Liver (tissue), 9 donors: ENCODE measurements around the gene KNDC1. TPM values are rescaled to one million over a fixed set of nuclear protein-coding genes. Genes with fewer than 3 reads are reported as not detected.
A peak's percentile ranks its signal among the peaks of the same experiment; 100 is the strongest.

Experiments used
- DNase-seq: peaks from one replicate; pipeline ENCODE4 v3.0.0-alpha.2; 2017; ENCODE audit warnings: low spot score
- H3K27ac ChIP-seq, 2 donors: one replicate each; pipeline ENCODE4 v1.7.0; 2013; ENCODE audit warnings: inconsistent platforms in 2 of 2, low read length in 2 of 2, control low read depth in 1 of 2, low read depth in 1 of 2, mild to moderate bottlenecking in 1 of 2
- H3K27me3 ChIP-seq, 4 donors: one replicate each; pipeline versions ENCODE4 v1.6.1 to v1.7.0; 2013; ENCODE audit warnings: low read length in 3 of 4, inconsistent platforms in 1 of 4, mild to moderate bottlenecking in 1 of 4, moderate library complexity in 1 of 4; ENCODE audit not compliant: control insufficient read depth in 4 of 4, insufficient read depth in 4 of 4
- H3K36me3 ChIP-seq, 4 donors: one replicate each; pipeline versions ENCODE4 v1.6.1 to v1.7.0; 2013; ENCODE audit warnings: low read length in 3 of 4, mild to moderate bottlenecking in 3 of 4, low read depth in 1 of 4, moderate library complexity in 1 of 4; ENCODE audit not compliant: control insufficient read depth in 4 of 4, insufficient read depth in 3 of 4
- H3K4me1 ChIP-seq, 4 donors: one replicate each; pipeline versions ENCODE4 v1.6.1 to v1.7.0; 2013; ENCODE audit warnings: low read length in 3 of 4, mild to moderate bottlenecking in 3 of 4, moderate library complexity in 1 of 4; ENCODE audit not compliant: control insufficient read depth in 4 of 4, insufficient read depth in 4 of 4
- H3K4me3 ChIP-seq, 3 donors: one replicate each; pipeline versions ENCODE4 v1.6.1 to v1.7.0; 2013; ENCODE audit warnings: low read length in 3 of 3, control low read depth in 1 of 3, low read depth in 1 of 3, mild to moderate bottlenecking in 1 of 3
- H3K9ac ChIP-seq, 2 donors: one replicate each; pipeline ENCODE4 v1.7.0; 2013; ENCODE audit warnings: low read length in 2 of 2, mild to moderate bottlenecking in 2 of 2, moderate library complexity in 2 of 2, control low read depth in 1 of 2, low read depth in 1 of 2
- H3K9me3 ChIP-seq, 4 donors: one replicate each; pipeline versions ENCODE4 v1.6.1 to v1.7.0; 2013; ENCODE audit warnings: low read length in 3 of 4; ENCODE audit not compliant: control insufficient read depth in 4 of 4
- FOXA1 ChIP-seq: IDR thresholded peaks from 2 replicates; pipeline ENCODE4 v1.6.1; 2016; ENCODE audit warnings: antibody characterized with exemption
- JUND ChIP-seq, 2 donors: IDR thresholded peaks; 2 replicates each; pipeline ENCODE4 v1.6.1; 2016; ENCODE audit warnings: antibody characterized with exemption in 2 of 2
- RAD21 ChIP-seq, 2 donors: IDR thresholded peaks; 2 replicates each; pipeline ENCODE4 v1.6.1; 2016; ENCODE audit warnings: antibody characterized with exemption in 2 of 2, mild to moderate bottlenecking in 2 of 2
- SP1 ChIP-seq: IDR thresholded peaks from 2 replicates; pipeline ENCODE4 v1.6.1; 2018; ENCODE audit warnings: antibody characterized with exemption, mild to moderate bottlenecking
- TAF1 ChIP-seq: conservative IDR thresholded peaks from 2 replicates; pipeline ENCODE4 v1.6.1; 2016; ENCODE audit warnings: antibody characterized with exemption, mild to moderate bottlenecking
- YY1 ChIP-seq: IDR thresholded peaks from 2 replicates; pipeline ENCODE4 v1.6.1; 2016; ENCODE audit warnings: antibody characterized with exemption, mild to moderate bottlenecking
- WGBS: extraction: QIAGEN DNeasy Blood & Tissue Kit; methylation state at CpG from one replicate; pipeline ENCODE4 v1.1.7; 2013; 5-methylcytosine and 5-hydroxymethylcytosine counted together
- polyA plus RNA-seq, 2 donors: library from polyadenylated mRNA; stranded (reverse) in 1 of 2; unstranded in 1 of 2; fragments of 200-250 nt in 1 of 2; fragments of >200 nt in 1 of 2; fragmentation: Nextera tagmentation in 1 of 2; extraction: Ambion mirVana in 1 of 2; gene quantifications; one replicate each; pipeline versions ENCODE4 v1.2.1 to v1.2.3, GENCODE V29; 2013 to 2015
- total RNA-seq, 2 donors: library from RNA; depleted of rRNA; stranded (reverse); fragments of >200 nt; gene quantifications; one replicate each; pipeline ENCODE4 v1.2.3, GENCODE V29; 2014
- TF ChIP-seq, protein P1 (sequence below): IDR thresholded peaks from 2 replicates; pipeline ENCODE4 v1.6.1; 2016; ENCODE audit warnings: antibody characterized with exemption, mild to moderate bottlenecking
- donor health status: healthy.
- donor health status: healthy.
- donor health status: healthy.
- donor health status: healthy.
- donor health status: healthy.

KNDC1 gene
- total and polyA plus RNA-seq, 4 donors = 0.53 to 12.9 (median 4.3) TPM

DNA sequence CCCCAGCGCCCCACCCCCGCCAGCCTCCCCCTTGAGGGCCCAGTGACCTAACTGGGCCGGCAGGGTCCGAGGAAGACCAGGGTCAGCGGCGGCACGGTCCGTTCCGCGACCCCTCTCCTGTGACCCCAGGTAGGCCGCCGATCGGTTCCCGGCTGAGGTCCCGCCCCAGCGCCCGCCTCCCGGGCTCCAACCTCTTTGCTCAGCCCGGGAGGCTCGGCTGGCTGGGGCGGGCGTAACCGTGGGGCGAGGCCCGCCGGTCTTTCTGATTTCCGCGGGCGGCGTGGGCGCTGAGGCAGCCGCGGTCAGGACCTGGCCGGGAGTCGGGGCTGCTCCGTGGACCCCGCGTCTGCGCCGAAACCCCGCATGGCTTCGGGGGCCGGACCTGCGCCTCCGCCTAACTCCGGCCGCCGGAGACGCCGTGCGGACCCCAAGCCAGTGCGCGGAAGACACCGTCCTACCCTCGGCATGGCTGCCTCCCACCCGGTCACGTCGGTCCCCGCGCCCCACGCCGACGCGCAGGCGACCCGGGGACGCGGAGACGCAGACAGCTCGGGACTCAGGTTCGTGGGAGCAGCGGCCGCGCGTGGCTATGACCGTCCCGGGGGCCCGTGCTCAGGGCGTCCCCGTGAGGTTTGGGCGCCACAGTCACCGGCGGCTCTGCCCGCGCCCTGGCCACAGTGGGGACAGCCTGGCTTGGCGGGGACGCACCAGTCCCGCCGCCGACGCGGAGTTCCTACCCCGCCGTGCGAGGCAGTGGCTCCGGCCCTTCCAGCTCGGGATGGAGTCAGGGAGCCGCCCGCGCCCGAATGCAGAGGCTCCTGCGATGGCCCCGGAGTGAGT lies 76.6 kb downstream of the KNDC1 start:
- H3K27me3 ChIP-seq = peaks cover 0 to 33% (median 0%) of the 10 kb centered on the region in 4 donors
- TF ChIP-seq, protein P1, sequence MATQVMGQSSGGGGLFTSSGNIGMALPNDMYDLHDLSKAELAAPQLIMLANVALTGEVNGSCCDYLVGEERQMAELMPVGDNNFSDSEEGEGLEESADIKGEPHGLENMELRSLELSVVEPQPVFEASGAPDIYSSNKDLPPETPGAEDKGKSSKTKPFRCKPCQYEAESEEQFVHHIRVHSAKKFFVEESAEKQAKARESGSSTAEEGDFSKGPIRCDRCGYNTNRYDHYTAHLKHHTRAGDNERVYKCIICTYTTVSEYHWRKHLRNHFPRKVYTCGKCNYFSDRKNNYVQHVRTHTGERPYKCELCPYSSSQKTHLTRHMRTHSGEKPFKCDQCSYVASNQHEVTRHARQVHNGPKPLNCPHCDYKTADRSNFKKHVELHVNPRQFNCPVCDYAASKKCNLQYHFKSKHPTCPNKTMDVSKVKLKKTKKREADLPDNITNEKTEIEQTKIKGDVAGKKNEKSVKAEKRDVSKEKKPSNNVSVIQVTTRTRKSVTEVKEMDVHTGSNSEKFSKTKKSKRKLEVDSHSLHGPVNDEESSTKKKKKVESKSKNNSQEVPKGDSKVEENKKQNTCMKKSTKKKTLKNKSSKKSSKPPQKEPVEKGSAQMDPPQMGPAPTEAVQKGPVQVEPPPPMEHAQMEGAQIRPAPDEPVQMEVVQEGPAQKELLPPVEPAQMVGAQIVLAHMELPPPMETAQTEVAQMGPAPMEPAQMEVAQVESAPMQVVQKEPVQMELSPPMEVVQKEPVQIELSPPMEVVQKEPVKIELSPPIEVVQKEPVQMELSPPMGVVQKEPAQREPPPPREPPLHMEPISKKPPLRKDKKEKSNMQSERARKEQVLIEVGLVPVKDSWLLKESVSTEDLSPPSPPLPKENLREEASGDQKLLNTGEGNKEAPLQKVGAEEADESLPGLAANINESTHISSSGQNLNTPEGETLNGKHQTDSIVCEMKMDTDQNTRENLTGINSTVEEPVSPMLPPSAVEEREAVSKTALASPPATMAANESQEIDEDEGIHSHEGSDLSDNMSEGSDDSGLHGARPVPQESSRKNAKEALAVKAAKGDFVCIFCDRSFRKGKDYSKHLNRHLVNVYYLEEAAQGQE = no peak
- no peak for TF ChIP-seq RAD21 (IDR thresholded peaks at IDR 0.05)
- H3K4me1 ChIP-seq = peaks cover 4 to 17% (median 11%) of the 10 kb centered on the region in 4 donors
- no peaks in the 10 kb centered on the region for H3K36me3 ChIP-seq
- H3K9ac ChIP-seq = no peak overlapping the region
- no peak for DNase-seq
- no peak overlapping the region for H3K27ac ChIP-seq
- peak overlapping the region in 1 of 3 donors; percentile 16 for H3K4me3 ChIP-seq
- 2% methylated on average over 103 of the region's 103 CpGs for WGBS
- no peaks in the 10 kb centered on the region for H3K9me3 ChIP-seq

DNA sequence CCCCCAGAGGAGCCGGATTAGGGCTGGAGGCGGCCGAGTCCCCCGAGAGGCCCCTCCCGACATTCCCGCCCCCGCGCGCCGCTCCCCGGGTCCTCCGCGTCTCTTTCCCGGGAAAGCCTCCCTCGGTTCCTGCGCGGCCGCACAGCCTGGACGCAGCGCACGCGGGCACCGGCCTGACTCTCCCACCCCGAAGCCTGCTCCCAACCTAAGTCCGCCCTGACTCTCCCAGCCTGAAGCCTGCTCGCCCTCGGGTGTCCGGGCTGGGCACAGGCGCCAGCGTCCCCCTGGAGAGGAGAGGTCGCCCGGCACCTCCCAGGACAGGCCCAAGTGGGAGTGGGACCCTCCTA lies 77.2 kb downstream of the KNDC1 start:
- DNase-seq = no peak
- peaks cover 4 to 17% (median 11%) of the 10 kb centered on the region in 4 donors for H3K4me1 ChIP-seq
- H3K9ac ChIP-seq = no peak overlapping the region
- 5% methylated on average over 32 of the region's 32 CpGs for WGBS
- TF ChIP-seq TAF1 (no peak), RAD21 (IDR thresholded peaks at IDR 0.05) (no peak), JUND (IDR thresholded peaks at IDR 0.05) (no peak), YY1 (no peak)
- no peaks in the 10 kb centered on the region for H3K36me3 ChIP-seq
- no peak overlapping the region for H3K4me3 ChIP-seq
- no peak overlapping the region for H3K27ac ChIP-seq
- no peaks in the 10 kb centered on the region for H3K9me3 ChIP-seq
- H3K27me3 ChIP-seq = peaks cover 0 to 33% (median 0%) of the 10 kb centered on the region in 4 donors

DNA sequence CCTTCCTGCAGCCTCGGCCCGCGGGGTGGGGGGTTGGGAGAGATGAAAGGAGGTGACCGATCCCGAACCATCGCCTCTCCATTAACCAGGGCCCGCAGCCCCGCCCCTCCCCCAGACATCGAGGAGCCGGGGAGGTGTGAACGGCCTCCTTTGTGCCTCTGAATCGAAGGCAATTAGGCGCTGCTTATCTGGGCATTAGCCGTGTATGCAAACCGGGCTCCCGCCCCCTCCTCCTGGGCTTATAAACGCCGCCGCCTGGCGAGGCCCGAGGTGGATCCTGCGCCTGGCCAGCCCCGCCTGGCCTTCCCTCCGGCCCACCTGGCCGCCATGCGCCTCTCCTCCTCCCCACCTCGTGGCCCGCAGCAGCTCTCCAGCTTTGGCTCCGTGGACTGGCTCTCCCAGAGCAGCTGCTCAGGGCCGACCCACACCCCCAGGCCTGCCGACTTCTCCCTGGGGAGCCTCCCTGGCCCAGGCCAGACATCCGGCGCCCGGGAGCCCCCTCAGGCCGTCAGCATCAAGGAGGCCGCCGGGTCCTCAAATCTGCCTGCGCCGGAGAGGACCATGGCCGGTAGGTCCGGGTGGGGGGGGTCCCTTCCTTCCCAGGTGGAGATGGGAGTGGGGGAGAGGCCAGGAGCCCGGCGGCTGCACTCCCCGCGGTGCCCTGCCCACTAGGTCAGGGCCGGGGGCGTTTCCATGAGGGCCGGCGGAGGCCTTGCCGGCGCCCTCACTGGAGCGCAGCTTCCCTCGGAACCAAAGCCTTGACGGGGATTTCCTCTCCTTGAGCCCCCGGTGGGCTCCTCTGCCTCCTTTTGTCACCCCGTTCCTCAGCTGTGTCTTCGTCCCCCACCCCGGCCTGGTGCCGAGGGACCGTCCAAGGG lies 77.8 kb downstream of the KNDC1 start, which contains the start of gene VENTX:
Gene VENTX (plus strand): TSS at position 268 of the 878 bp plus-strand sequence. CDS start 60 bp downstream, at position 328.
- no peak within 1 kb of the TSS for H3K9ac ChIP-seq
- no peaks in the 10 kb centered on the region for H3K9me3 ChIP-seq
- peak within 1 kb of the TSS in 1 of 3 donors; percentile 16 for H3K4me3 ChIP-seq
- H3K4me1 ChIP-seq = peaks cover 4 to 17% (median 11%) of the 10 kb centered on the region in 4 donors
- TF ChIP-seq FOXA1 (no peak), SP1 (no peak)
- no peak within 1 kb of the TSS for H3K27ac ChIP-seq
- 11% methylated on average over 60 of the region's 60 CpGs for WGBS
- no peaks in the 10 kb centered on the region for H3K36me3 ChIP-seq
- peaks cover 0 to 33% (median 1%) of the 10 kb centered on the region in 4 donors for H3K27me3 ChIP-seq
- DNase-seq = no peak
